ENCODE results near the gene ZC3HAV1.
"Not testable (repeated sequence)": the region's sequence is repeated elsewhere in the genome, so short reads cannot be mapped to it uniquely, and the experiment has no call there.

ZC3HAV1 gene

GRCh38 chr7:139084709-139085108 is 24.8 kb downstream of the ZC3HAV1 start:
- no peak for DNase-seq

DNA sequence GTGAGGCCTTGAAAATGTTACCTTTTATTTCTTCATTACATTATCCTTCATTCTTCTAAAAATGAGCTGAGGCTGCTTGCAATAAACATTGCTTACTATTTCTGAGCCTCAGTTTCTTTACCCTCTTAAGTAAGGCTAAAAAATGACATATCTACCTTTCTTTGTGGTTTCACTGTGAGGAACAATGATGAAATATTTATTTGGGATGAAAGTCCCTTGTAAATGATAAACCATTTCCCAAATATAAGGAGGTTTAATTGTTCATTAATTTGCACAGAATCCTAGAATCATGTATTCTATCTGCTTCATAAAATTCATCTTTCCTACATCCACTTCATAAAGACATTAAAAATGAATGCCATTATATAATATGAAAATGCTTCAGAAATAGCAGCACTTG is 27.9 kb downstream of the ZC3HAV1 start:
- no peak for DNase-seq

DNA sequence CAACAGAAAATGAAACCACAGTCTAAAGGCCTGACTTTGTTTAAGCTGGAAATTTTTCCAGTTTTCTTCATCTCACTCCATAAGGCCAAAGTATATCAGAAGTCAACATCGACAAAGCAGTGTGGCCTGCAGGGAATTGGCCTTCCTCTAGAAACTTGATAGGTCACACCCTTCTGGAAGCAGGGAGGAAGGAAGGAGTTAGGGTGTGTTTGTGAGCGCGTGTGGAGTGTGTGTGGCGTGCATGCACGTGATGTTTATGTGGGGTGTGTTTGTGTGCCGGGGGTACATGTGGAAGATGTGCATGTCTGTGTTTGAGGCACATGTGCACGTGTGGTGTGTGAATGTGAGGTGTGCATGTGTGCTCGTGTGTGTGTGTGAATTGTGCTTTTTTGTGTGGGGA is 28.6 kb downstream of the ZC3HAV1 start:
- no peak for DNase-seq

DNA sequence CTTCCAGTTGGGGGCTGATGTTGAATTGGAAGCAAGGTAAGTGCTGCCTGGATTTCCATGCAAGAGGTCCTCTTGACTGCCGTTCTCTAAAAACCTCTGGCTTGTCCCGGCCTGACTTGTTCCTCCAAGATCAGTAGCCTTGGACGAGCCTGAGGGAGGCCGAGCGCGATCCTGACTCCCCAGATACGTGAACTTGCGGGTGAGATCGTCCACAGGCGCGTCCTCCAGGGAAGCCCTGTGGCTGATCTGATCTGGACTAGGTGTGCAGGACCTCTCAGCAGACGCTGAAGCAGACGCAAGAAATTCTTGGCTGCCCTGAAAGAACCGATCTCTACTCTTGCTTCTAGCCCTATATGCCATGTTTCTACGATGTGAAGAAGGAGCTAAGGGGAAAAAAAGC is 29.7 kb downstream of the ZC3HAV1 start:
- DNase-seq, result no peak

GRCh38 chr7:139078911-139079310 is 30.6 kb downstream of the ZC3HAV1 start:
- DNase-seq, result no peak

GRCh38 chr7:139078399-139078798 is 31.1 kb downstream of the ZC3HAV1 start:
- DNase-seq, result no peak

DNA sequence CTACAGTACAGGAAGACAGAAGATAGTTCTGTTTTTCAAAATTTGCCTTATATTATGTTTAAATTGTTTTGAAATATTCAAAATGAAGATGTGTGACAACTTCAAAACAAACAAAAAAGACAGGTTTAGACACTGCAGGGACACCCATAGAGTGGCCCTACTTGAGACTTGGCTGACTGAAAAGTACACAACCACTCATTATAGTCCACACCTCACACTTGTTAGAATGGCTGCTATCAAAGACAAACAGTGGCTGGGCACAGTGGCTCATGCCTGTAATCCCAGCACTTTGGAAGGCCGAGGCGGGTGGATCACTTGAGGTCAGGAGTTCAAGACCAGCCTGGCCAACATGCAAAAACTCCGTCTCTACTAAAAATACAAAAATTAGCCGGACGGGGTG is 31.8 kb downstream of the ZC3HAV1 start:
- DNase-seq, result peak; percentile 56

- DNase-seq, result no peak
Measured at GRCh38 chr7:139075871-139076686, 33.4 kb downstream of the ZC3HAV1 start.

DNA sequence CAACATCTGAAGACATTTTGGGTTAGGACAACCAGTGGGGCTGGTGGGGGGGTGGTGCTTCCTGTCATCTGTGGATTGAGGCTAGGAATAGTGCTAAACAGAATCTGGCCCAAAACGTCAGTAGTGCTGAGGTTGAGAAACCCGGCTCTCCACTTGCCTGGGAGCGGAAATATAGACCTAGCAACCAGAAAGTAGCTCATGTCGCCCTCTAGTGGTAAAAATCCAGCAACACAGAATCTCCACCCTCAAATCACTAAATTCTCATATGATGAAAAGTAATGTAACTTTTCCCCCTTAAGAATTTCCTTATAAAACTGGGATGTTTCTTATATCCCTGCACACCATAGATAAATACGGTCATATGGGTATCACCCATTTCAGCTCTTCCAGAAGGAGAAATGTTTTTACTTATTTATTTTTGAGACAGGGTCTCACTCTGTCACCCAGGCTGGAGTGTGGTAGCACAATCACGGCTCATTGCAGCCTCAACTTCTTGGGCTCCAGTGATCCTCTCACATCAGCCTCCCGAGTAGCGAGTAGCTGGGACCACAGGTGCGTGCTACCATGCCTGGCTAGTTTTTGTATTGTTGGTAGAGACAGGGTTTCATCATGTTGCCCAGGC is 34.4 kb downstream of the ZC3HAV1 start:
- DNase-seq, result peak; percentile 83

DNA sequence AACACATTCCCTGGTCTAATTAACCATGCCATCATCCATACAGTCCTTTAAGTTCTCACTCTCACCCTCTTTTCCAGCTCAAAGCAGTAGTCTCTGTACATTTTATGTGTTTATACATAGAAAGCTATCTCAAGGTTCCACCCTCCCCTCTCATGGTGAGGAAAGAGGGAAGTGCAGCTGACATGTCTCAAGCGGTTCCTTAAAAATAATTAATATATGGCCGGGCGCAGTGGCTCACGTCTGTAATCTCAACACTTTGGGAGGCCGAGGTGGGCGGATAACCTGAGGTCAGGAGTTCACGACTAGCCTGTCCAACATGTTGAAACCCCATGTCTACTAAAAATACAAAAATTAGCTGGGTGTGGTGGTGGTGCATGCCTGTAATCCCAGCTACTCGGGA is 36.7 kb downstream of the ZC3HAV1 start:
- DNase-seq, result no peak

- no peak for DNase-seq
Measured at GRCh38 chr7:139071680-139072079, 37.8 kb downstream of the ZC3HAV1 start.

GRCh38 chr7:139068544-139069399 is 40.7 kb downstream of the ZC3HAV1 start:
- no peak for DNase-seq

- DNase-seq, result no peak
Measured at GRCh38 chr7:139066315-139066714, 43.2 kb downstream of the ZC3HAV1 start.

DNA sequence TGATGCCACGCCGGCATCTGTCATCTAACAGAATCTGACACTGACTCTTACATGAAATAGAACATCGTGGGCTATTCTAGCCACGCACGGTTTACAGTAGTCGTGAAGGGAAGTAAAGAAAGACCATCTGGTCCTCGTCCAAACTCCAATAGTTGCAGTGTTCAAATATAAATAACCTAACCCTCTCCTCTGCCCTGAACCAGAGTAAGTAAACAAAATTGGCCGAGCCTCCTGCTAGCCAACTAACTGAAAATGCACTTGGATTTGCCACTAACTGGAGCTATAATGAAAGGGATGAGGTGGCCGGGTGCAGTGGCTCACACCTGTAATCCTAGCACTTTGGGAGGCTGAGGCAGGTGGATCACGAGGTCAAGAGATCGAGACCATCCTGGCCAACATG is 44.2 kb downstream of the ZC3HAV1 start:
- no peak for DNase-seq

DNA sequence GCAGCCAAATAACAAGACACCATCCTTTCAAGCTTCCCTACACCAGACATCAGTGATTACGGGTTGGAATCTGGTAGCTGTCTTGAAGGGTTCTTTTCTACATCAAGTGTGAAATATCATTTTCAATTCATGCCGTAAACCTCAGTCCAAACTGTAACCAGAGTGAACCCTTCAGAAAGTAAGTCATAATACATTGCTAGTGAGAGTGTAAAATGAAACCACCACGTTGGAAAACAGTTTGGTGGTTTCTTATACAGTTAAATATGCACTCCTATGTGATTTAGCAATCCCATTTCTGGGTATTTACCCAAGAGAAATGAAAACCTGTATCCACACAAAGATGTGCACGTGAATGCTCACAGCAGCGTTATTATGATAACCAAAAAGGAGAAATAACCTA is 48.1 kb downstream of the ZC3HAV1 start:
- no peak for DNase-seq

DNA sequence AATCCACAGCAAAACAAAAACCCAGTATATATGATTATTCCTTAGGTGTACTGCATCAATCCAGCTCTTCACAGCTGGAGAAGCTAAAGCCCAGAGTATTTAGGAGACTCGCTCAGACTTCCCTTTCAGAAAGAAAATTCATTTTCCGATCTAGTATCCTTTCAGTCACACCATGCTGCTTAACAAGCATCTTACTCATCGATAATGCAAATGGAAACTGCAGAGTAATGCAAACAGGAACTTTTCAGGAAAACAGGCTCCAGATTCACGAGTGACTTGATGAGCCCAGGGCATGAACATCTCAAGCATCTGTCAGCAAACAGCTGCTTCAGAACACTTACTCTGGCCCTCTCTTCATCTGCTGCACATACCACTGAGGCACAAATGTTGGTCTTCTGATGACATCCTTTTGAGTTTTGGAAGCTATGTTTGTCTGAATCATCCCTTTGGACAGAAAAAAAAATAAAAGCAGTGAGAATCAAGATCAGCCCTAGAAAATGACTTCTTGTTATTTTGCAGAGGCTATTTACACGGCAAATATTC is 48.8 kb downstream of the ZC3HAV1 start:
- no peak for DNase-seq

- no peak for DNase-seq
Measured at GRCh38 chr7:139059905-139060304, 49.6 kb downstream of the ZC3HAV1 start.

DNA sequence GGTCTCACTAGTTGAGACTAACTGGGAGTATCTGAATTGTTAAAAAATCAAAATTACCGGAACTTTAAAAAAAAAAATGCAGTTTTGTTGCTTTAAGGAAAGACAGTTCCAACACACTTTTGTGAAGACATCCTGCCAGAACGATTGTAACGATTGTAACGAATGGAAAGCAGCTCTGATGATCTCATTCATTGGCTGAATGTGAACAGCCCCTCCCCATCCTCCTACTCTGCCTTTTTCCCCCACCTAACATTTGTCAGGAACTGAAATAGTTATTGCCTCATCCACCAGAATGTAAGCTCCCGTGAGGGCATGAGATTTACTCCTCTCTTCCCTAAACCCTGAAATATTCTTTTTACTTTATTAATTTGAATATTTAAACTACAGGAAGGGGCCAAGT is 50.6 kb downstream of the ZC3HAV1 start:
- DNase-seq, result no peak

- DNase-seq, result no peak
Measured at GRCh38 chr7:139055674-139056073, 53.8 kb downstream of the ZC3HAV1 start.

DNA sequence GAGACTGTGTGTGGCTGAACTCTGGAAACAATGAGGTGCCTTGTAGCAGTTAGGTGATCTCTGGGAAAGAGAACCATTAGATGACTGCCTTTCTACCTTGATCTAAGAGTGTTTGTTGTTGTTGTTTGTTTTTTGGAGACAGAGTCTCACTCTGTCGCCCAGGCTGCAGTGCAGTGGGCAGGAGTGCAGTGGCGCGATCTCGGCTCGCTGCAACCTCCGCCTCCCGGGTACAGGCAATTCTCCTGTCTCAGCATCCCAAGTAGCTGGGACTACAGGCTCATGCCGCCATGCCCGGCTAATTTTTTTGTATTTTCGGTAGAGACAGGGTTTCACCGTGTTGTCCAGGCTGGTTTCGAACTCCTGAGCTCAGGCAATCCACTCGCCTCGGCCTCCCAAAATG is 54.9 kb downstream of the ZC3HAV1 start:
- DNase-seq, result not testable (repeated sequence)

DNA sequence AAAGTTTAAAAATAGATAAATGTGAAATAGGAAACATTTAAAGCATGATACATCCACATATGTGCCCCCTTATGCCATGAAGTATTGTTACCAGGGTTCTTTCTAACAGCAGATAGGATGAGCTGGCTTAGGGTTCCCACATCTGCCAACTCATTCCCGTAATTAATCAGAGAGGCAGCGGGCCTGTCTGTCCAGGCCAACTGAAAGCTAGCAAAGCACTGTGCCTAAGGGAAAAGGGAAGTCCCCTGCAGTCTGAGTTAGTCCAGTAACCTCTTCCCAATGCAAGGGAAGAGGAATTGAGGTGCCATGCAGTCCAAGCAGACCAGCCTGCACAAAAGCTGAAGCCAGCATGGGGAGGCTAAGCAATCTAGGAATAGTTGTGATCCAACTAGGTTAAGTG is 55.4 kb downstream of the ZC3HAV1 start:
- DNase-seq, result no peak

DNA sequence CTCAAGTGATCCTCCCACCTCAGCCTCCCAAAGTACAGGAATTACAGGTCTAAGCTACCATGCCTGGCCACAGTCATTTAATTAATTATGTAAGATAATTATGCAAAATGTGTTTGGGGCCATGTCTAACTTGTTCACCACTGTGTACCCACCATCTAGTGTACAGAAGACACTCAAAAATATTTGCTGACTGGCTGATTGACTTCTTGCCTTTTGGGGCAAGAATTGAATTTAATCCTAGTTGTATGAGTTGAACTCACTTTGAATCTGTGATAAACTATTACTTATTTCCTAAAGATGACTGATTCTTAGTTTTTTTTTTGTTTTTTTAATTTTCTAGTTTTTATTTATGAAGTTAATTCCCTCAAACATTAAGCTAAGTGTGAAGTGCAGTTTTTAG is 57.9 kb downstream of the ZC3HAV1 start:
- DNase-seq, result no peak

DNA sequence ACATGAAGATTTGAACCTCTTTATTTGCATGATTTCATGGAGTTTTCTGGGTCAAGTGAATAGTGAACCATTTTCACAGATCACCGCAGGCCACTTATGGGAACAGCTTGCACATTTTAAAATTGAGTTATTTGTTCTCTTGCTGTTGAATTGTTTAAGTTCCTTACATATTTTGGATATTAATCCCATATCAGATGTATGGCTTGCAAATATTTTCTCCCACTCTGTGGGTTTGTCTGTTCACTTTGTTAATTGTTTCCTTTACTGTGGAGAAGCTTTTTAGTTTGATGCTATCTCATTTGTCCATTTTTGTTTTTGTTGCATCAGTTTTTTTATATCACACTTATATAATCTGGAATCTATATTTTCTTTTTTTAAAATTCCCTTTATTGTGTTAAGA is 59.6 kb downstream of the ZC3HAV1 start:
- DNase-seq, result no peak

- no peak for DNase-seq
Measured at GRCh38 chr7:139049111-139049510, 60.4 kb downstream of the ZC3HAV1 start.
